GM19035 (cell line): Measurements from ENCODE around the gene TTC7B.
"Not testable (repeated sequence)": the region's sequence is repeated elsewhere in the genome, so short reads cannot be mapped to it uniquely, and the experiment has no call there.

Source experiments
- ATAC-seq: cut with Tn5 transposase; IDR thresholded peaks from one replicate; pipeline ENCODE4 v1.9.1; 2021; ENCODE audit not compliant: unreplicated experiment

TTC7B gene

DNA sequence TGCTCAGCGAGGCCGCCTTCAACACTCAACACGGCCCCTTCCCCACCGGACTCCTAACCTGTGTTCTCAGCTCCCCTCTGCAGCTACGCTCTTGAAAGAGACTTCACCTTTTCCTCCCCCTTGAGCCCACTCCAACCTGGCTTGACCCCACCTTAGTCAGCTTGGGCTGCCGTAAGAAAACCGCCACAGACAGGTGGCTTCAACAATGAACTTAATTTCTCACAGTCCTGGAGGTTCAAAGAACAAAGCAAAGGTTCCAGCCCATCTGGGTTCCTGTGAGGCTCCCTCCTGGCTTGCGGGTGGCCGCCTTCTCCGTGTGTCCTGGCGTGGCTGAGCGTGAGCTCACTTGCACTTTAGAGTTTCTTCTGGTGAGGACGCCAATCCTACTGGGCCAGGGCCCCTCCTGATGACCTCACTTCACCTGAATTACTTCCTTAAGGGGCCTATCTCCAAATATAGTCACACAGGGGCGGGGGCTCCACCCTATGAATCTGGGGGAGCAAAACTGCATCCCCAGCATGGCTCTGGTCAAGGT lies 280.6 kb downstream of the TTC7B start:
- no peak for ATAC-seq

DNA sequence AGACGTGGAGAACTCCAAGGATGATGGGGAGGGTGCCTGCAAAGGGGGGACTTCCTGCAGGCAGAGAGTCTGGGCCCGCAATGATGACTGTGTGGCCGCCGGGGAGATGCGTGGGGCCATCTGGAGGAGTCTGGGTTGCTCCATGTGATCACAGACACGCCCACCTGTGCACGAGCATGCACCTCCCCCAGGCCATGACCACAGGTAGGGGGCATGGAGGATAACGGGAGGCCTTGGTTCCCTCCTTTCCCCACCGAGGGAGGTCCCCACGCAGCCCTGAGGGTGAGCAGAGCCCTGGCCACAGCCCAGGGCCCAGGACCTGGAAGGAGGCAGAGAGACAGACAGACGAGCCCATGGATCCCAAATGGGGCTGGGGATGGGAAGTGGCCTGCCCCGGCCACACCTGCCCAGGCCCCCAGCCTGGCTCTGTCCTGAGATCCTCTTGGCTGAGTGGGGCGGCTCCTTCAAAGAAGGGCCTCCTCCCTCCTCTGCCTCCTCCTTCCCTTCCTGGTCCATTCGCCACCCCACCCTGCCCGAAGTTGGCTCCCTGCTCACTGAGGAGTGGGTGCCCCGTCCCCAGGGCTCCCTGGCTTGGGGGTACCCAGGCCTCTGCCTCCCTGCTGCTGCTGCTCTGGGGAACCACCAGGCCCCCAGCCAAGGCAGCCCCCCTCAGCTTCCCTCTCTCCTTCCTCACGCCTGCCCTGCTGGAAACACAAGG lies 281.2 kb downstream of the TTC7B start:
- ATAC-seq, result no peak

GRCh38 chr14:90534091-90534837 lies 282.0 kb downstream of the TTC7B start:
- no peak for ATAC-seq

DNA sequence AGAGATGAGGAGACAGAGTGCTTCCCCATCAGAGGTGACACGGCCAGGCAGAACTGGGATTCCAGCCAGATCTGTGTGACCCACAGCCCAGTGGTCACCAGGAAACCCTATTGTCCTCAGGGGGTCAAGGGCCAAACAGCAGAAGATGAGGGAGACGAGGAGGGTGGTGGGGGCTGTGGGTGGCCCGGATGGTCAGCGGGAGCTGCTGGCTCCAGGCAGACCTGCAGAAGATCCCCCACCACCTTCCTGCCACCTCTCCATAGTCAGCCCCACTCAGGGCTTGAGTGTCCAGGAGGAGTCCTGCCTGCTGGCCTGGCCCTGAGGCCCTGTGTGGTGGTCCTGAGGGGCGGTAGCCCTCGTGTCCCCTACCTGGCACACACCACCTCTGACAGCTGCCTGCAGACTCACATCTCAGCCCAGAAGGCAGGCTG lies 282.6 kb downstream of the TTC7B start:
- ATAC-seq, result no peak

GRCh38 chr14:90532826-90533525 lies 283.3 kb downstream of the TTC7B start:
- ATAC-seq, result no peak

DNA sequence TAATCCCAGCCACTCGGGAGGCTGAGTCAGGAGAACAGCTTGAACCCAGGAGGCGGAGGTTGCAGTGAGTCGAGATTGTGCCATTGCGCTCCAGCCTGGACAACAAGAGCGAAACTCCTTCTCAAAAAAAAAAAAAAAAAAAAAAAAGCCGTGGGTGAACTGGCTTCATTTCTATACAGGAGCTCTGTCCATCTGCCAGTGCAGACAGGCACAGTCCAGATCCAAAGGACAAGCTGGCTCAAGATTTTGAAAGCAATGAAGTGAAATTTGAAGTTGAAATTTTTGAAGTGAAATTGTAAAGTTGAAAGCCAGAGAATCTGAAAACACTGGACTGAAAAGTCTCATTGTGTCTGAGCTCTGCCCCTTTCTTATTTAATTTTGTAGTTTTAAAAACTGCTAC lies 284.7 kb downstream of the TTC7B start:
- ATAC-seq, result no peak

DNA sequence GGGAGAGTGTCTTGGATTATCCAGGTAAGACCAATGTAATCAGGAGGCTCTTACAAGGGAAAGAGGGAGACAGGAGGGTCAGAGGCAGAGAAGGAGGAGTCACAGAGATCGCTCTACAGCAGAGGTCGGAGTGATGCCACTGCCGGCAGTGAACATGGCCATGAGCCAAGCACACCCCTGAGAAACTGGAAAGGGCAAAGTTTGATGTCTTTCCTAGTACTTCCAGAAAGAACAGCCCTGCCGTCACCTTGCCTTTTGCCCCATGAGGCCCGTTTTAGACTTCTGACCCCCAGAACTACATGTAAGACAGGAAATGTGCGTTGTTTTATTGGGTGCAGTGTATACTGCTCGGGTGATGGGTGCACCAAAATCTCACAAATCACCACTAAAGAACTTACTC lies 285.7 kb downstream of the TTC7B start:
- no peak for ATAC-seq

GRCh38 chr14:90527978-90528377 lies 288.3 kb downstream of the TTC7B start:
- ATAC-seq, result no peak

DNA sequence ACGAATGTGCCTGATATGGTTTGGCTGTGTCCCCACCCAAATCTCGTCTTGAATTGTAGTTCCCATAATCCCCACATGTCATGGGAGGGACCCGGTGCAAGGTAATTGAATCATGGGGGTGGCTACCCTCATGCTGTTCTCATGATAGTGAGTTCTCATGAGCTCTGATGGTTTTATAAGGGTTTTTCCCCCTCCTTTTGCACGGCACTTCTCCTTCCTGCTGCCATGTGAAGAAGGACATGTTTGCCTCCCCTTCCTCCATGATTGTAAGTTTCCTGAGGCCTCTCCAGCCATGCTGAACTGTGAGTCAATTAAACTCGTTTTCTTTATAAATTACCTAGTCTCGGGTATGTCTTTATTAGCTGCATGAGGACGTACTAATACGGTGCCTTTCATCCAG lies 289.7 kb downstream of the TTC7B start:
- ATAC-seq, result not testable (repeated sequence)

DNA sequence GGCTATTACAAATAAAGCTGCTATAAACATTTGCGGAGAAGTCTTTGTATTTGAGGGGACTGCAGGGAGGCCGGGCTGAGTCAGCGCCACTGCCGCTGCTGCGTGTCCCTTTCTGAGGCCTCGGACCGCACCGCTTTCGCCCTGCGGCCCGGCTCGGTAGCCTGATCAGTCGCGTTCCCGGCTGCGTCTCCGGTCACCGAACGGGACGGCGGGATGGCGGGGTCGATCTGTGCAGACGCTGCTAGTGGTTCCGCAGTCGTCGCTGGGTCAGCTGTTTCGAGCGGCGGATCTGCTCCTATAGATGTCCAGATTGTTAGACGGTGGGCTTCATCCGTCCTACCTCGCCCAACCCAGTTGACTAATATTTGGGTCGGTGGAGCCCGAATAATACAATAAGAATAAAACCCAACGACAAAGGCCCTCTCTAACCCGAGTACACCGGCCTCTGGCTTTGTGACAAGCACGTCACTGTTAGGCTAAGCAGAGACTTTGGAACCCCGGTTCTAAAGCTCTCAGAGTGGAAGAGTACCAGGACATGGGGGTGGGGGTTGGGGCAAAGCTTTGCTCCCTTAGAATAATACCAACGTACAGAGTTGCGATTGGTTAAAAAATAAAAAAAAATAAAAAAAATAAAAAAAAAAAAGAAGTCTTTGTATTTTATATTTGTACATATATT lies 290.7 kb downstream of the TTC7B start:
- not testable (repeated sequence) for ATAC-seq

DNA sequence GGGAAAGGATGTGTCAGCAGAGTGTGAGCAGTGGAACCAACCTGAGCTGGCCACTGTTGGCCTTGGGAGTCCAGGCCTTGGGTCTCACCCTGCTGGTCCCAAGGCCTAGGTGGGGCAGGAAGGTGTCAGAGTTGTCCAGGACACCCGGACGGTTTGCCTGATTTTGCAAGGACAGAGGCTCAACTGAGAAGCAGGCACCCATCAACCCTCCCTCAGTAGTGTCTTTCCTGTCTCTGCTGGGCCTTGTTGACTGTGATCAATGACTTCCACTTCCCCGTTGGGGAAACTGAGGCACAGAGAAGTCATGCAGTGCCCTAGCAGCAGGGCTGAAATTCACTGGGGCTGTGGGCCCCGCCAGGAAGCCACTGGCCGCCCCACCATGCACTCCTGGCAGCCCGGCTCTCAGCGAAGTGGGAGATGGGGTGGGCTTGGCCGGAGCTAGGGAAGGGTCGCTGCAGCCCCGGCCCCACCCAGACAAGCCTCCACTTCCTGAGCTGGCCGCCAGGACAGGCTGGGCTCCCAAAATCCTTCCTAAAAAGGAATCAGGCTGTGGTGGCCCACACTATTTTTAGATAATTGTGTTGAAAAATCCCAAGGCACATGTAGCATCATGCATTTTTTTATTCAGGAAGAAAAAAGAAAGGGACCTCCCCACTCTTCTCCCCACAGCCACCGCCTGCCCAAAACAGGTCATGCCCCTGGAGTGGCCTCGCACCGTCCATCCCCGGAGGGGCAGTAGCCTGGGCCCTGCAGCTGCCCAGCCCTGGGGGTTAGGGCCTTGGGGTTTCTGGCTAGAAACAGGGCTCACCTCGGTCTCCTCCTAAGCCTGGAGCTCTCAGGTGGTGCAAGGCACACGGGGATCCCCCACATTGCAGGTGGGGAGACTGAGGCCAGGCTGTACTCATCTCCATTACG lies 292.0 kb downstream of the TTC7B start:
- no peak for ATAC-seq

GRCh38 chr14:90523544-90523943 lies 292.7 kb downstream of the TTC7B start:
- ATAC-seq, result no peak

GRCh38 chr14:90522571-90523191 lies 293.5 kb downstream of the TTC7B start:
- ATAC-seq, result no peak

DNA sequence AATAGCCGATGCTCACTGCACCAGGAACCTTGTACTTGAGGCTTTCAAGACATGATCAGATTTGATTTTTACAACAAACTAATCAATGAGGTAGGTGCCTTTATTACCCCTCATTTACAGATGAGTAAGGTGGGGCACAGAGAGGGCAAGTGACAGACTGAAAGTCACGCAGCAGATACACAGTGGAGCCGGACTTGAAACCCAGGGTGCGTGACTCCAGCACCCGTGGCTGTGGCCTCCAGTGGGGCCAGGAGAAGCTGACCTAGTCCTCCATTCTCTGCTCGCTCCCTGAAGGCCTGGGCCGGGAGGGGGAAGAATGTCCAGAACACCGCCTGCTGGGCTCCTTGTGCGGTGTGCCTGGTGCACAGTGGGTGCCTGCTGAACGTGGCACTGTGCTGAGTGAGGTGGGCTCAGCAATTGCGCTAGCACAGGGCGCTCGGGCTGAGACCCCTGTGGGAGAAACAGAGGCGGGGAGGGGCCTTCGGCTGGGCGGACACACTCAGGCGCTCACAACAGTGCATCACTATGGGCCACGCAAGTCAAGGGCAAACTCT lies 294.2 kb downstream of the TTC7B start:
- ATAC-seq, result no peak

GRCh38 chr14:90521084-90521929 lies 294.9 kb downstream of the TTC7B start:
- no peak for ATAC-seq

DNA sequence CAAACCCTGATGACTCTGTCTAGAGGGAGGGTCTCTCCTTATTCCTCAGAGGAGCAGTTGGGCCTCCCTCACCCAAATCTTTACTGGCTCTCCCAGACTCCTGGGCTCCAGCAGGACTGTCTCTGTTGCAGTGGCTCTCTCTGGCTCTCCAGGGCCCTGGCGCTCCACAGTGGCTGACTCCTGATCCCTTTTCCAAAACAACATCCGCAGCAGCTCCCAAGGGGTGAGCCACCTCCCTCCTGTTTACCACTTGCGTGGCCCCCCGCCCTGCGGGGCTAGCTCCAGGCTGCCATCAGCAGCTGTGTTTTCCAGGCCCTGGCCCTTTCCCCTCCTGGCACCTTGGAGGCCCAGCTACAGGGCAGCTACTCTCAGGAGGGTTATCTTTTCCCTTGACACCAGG lies 295.9 kb downstream of the TTC7B start:
- ATAC-seq, result no peak

DNA sequence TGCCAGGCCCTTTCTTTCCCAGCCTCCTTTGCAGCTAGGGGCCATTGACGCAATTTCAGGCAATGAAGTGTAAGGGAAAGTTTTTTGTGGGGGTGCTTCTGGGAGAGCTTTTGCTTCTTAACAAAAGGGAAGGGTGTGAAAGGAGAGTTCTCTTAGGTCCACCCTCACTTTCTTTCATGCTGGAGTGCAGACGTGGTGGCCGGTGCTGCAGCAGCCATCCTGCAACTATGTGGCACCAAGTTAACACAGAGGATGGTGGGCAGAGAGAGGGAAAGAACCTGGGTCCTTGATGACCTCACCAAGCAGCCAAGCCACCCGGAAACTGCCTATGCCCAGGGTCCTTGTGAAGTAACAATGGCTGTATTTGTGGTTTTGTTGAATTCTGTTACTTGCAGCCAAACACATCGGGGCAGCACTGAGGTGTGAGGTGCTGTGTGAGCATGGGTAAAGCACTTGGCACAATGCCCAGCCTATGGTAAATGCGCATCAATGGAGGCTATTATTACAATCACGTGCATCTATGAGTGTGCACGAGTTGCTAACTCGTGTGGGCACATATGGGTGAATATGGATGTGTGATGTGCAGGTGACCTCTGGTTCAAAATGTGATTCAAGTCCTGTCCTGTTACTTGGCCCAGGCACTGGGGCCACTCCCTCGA lies 296.8 kb downstream of the TTC7B start:
- no peak for ATAC-seq

DNA sequence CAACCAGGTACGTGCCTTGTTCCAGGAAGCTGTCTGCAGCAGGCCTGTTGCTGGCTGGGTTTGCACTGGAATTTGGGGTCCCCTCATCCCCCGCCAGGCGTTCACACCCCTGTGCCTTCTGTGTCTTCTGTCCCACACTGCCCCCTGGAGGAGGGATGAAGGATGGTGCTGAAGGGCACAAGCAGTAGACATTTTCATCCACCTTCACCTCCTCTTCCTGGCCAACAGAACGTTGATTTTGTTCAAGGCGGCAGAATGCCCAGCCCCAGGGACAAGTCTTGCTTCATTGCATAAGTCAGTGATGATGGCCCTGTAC lies 297.3 kb downstream of the TTC7B start:
- ATAC-seq, result no peak
